WTC11 (cell line): ENCODE data around the gene GAS1. TPM values are rescaled to one million over a fixed set of nuclear protein-coding genes. Genes with fewer than 3 reads are reported as not detected.

Experiments used
- ATAC-seq: fragments of 200-7000 bp; cut with Tn5 transposase; 2 replicates; pipeline ENCODE4 v1.10.0; 2021; ENCODE audit warnings: mild to moderate bottlenecking, moderate library complexity
- CTCF ChIA-PET: fragments of 300-600 bp; sonication (Branson Sonifier 250); formaldehyde crosslinking; loops from one replicate; lab custom pipeline; 2021; ENCODE audit warnings: antibody characterized with exemption; lab: Charles Lee
- POLR2A ChIA-PET: fragments of 350-600 bp; sonication (Branson Sonifier 250); formaldehyde crosslinking; loops from one replicate; lab custom pipeline; 2021; ENCODE audit warnings: antibody characterized with exemption; lab: Charles Lee
- DNase-seq: peaks from one replicate; pipeline ENCODE4 v3.0.0; 2021; ENCODE audit warnings: low spot score
- H3K27ac Mint-ChIP-seq: 2 replicates; pipeline ENCODE4 v1.8.0; 2021; ENCODE audit warnings: mixed read lengths
- H3K27me3 Mint-ChIP-seq: 2 replicates; pipeline ENCODE4 v1.8.0; 2021; ENCODE audit warnings: low read depth, mild to moderate bottlenecking, moderate library complexity, mixed read lengths
- H3K36me3 Mint-ChIP-seq: 2 replicates; pipeline ENCODE4 v1.8.0; 2021; ENCODE audit warnings: mixed read lengths
- H3K4me1 Mint-ChIP-seq: 2 replicates; pipeline ENCODE4 v1.8.0; 2022; ENCODE audit warnings: mixed read lengths
- H3K4me3 Mint-ChIP-seq: 2 replicates; pipeline ENCODE4 v1.8.0; 2021; ENCODE audit warnings: mild to moderate bottlenecking, moderate library complexity, mixed read lengths
- H3K9me3 Mint-ChIP-seq: 2 replicates; pipeline ENCODE4 v1.8.0; 2021; ENCODE audit warnings: mixed read lengths
- GABPB1 ChIP-seq: sonication (generic); formaldehyde crosslinking; IDR thresholded peaks from 2 replicates; pipeline ENCODE4 v1.8.1; 2023; ENCODE audit warnings: mild to moderate bottlenecking, missing genetic modification reagents
- NFE2L1 ChIP-seq: sonication (generic); formaldehyde crosslinking; IDR thresholded peaks from 2 replicates; pipeline ENCODE4 v1.8.1; 2023; ENCODE audit warnings: missing genetic modification reagents
- SMAD3 ChIP-seq: sonication (generic); formaldehyde crosslinking; IDR thresholded peaks from 2 replicates; pipeline ENCODE4 v1.8.0; 2022; ENCODE audit warnings: missing genetic modification reagents, mild to moderate bottlenecking, borderline replicate concordance
- ZNF121 ChIP-seq: sonication (generic); formaldehyde crosslinking; IDR thresholded peaks from 2 replicates; pipeline ENCODE4 v1.8.0; 2023; ENCODE audit warnings: missing genetic modification reagents
- ZNF219 ChIP-seq: sonication (generic); formaldehyde crosslinking; IDR thresholded peaks from 2 replicates; pipeline ENCODE4 v1.8.0; 2023; ENCODE audit warnings: missing genetic modification reagents, mild to moderate bottlenecking, borderline replicate concordance
- ZNF317 ChIP-seq: sonication (generic); formaldehyde crosslinking; IDR thresholded peaks from 2 replicates; pipeline ENCODE4 v1.8.1; 2023; ENCODE audit warnings: low read depth, mild to moderate bottlenecking, moderate library complexity, missing genetic modification reagents, borderline replicate concordance
- total RNA-seq: library from RNA; stranded (reverse); gene quantifications from 3 replicates; pipeline ENCODE4 v1.2.3, GENCODE V29; 2021
- TF ChIP-seq, protein P1 (sequence below): sonication (generic); formaldehyde crosslinking; IDR thresholded peaks from 2 replicates; pipeline ENCODE4 v1.8.1; 2023; ENCODE audit warnings: mild to moderate bottlenecking, missing genetic modification reagents, borderline replicate concordance
- TF ChIP-seq, protein P2 (sequence below): sonication (generic); formaldehyde crosslinking; IDR thresholded peaks from 2 replicates; pipeline ENCODE4 v1.8.0; 2022; ENCODE audit warnings: mild to moderate bottlenecking, missing genetic modification reagents
- TF ChIP-seq, protein P3 (sequence below): fragments of 200-600 bp; IDR thresholded peaks from 2 replicates; pipeline ENCODE4 v1.8.0; 2022; ENCODE audit warnings: antibody characterized with exemption
- TF ChIP-seq, protein P4 (sequence below): sonication (generic); formaldehyde crosslinking; IDR thresholded peaks from 2 replicates; pipeline ENCODE4 v1.8.0; 2022; ENCODE audit warnings: missing genetic modification reagents

The GAS1 gene
- total RNA-seq, 1 experiment from 2014 or later, result 5.0 TPM

DNA sequence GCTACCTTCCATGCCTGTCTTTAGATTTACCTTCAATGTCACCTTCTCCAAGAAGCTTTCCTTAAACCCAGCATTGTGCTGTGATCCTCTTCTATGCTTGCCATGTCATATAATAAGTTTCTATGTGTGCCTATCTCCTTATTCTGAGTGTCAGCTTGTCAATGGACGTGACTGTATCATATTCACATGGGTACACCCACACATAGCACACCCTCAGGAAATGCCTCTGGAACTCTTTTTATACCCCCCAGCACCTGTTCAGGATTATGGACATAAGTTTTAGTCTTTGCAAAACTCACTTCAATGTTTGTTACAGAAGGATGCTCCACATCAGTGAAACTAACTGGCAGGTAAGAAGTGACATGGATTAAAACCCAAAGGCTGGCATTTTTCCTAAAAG lies 7.4 kb downstream of the GAS1 start (continued):
- TF ChIP-seq, protein P1, sequence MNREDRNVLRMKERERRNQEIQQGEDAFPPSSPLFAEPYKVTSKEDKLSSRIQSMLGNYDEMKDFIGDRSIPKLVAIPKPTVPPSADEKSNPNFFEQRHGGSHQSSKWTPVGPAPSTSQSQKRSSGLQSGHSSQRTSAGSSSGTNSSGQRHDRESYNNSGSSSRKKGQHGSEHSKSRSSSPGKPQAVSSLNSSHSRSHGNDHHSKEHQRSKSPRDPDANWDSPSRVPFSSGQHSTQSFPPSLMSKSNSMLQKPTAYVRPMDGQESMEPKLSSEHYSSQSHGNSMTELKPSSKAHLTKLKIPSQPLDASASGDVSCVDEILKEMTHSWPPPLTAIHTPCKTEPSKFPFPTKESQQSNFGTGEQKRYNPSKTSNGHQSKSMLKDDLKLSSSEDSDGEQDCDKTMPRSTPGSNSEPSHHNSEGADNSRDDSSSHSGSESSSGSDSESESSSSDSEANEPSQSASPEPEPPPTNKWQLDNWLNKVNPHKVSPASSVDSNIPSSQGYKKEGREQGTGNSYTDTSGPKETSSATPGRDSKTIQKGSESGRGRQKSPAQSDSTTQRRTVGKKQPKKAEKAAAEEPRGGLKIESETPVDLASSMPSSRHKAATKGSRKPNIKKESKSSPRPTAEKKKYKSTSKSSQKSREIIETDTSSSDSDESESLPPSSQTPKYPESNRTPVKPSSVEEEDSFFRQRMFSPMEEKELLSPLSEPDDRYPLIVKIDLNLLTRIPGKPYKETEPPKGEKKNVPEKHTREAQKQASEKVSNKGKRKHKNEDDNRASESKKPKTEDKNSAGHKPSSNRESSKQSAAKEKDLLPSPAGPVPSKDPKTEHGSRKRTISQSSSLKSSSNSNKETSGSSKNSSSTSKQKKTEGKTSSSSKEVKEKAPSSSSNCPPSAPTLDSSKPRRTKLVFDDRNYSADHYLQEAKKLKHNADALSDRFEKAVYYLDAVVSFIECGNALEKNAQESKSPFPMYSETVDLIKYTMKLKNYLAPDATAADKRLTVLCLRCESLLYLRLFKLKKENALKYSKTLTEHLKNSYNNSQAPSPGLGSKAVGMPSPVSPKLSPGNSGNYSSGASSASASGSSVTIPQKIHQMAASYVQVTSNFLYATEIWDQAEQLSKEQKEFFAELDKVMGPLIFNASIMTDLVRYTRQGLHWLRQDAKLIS (CRISPR knock-in tag), result no peak
- TF ChIP-seq, all 79 proteins: peak for 0

DNA sequence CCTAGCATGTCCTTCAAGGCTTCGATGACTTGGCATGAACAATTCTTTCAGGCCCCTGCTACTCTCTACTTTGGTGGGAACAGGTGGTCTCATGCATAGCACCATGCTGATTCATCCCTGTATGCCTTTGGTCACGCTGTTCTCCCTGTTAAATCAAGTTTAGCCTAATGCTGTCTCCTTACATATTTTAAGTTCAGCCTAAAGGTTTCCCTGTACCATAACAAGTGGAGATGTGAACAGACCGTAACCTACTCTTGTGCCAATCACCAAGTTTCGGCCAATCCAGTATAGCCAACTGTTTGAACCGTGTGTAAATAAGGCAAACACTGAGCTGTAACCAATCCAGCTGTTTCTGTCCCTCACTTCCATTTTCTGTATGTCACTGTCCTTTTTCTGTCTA lies 8.0 kb downstream of the GAS1 start:
- Mint-ChIP-seq H3K4me1 (peaks cover 49% of the 10 kb centered on the region), H3K4me3 (no peak overlapping the region), H3K27ac (no peak overlapping the region), H3K9me3 (peaks cover 2% of the 10 kb centered on the region; the same call in 1 of the 2 replicates), H3K27me3 (peaks cover 55% of the 10 kb centered on the region), H3K36me3 (no peaks in the 10 kb centered on the region)
- TF ChIP-seq ZNF317 (no peak), NFE2L1 (CRISPR knock-in tag) (no peak), ZNF219 (CRISPR knock-in tag) (no peak), GABPB1 (CRISPR knock-in tag) (no peak), SMAD3 (CRISPR knock-in tag) (no peak)
- TF ChIP-seq, protein P2, sequence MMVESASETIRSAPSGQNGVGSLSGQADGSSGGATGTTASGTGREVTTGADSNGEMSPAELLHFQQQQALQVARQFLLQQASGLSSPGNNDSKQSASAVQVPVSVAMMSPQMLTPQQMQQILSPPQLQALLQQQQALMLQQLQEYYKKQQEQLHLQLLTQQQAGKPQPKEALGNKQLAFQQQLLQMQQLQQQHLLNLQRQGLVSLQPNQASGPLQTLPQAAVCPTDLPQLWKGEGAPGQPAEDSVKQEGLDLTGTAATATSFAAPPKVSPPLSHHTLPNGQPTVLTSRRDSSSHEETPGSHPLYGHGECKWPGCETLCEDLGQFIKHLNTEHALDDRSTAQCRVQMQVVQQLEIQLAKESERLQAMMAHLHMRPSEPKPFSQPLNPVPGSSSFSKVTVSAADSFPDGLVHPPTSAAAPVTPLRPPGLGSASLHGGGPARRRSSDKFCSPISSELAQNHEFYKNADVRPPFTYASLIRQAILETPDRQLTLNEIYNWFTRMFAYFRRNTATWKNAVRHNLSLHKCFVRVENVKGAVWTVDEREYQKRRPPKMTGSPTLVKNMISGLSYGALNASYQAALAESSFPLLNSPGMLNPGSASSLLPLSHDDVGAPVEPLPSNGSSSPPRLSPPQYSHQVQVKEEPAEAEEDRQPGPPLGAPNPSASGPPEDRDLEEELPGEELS (CRISPR knock-in tag), result no peak
- TF ChIP-seq, protein P3, sequence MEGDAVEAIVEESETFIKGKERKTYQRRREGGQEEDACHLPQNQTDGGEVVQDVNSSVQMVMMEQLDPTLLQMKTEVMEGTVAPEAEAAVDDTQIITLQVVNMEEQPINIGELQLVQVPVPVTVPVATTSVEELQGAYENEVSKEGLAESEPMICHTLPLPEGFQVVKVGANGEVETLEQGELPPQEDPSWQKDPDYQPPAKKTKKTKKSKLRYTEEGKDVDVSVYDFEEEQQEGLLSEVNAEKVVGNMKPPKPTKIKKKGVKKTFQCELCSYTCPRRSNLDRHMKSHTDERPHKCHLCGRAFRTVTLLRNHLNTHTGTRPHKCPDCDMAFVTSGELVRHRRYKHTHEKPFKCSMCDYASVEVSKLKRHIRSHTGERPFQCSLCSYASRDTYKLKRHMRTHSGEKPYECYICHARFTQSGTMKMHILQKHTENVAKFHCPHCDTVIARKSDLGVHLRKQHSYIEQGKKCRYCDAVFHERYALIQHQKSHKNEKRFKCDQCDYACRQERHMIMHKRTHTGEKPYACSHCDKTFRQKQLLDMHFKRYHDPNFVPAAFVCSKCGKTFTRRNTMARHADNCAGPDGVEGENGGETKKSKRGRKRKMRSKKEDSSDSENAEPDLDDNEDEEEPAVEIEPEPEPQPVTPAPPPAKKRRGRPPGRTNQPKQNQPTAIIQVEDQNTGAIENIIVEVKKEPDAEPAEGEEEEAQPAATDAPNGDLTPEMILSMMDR, result no peak
- TF ChIP-seq, protein P4, sequence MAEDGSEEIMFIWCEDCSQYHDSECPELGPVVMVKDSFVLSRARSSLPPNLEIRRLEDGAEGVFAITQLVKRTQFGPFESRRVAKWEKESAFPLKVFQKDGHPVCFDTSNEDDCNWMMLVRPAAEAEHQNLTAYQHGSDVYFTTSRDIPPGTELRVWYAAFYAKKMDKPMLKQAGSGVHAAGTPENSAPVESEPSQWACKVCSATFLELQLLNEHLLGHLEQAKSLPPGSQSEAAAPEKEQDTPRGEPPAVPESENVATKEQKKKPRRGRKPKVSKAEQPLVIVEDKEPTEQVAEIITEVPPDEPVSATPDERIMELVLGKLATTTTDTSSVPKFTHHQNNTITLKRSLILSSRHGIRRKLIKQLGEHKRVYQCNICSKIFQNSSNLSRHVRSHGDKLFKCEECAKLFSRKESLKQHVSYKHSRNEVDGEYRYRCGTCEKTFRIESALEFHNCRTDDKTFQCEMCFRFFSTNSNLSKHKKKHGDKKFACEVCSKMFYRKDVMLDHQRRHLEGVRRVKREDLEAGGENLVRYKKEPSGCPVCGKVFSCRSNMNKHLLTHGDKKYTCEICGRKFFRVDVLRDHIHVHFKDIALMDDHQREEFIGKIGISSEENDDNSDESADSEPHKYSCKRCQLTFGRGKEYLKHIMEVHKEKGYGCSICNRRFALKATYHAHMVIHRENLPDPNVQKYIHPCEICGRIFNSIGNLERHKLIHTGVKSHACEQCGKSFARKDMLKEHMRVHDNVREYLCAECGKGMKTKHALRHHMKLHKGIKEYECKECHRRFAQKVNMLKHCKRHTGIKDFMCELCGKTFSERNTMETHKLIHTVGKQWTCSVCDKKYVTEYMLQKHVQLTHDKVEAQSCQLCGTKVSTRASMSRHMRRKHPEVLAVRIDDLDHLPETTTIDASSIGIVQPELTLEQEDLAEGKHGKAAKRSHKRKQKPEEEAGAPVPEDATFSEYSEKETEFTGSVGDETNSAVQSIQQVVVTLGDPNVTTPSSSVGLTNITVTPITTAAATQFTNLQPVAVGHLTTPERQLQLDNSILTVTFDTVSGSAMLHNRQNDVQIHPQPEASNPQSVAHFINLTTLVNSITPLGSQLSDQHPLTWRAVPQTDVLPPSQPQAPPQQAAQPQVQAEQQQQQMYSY, result no peak
- ATAC-seq, result no peak
- ChIA-PET CTCF (interaction anchor here (0.7 kb wide), 1 partner anchor 9 kb away, joined by 3 read pairs; no protein-coding TSS in a partner anchor), POLR2A (no interaction called here)
- DNase-seq, result no peak

DNA sequence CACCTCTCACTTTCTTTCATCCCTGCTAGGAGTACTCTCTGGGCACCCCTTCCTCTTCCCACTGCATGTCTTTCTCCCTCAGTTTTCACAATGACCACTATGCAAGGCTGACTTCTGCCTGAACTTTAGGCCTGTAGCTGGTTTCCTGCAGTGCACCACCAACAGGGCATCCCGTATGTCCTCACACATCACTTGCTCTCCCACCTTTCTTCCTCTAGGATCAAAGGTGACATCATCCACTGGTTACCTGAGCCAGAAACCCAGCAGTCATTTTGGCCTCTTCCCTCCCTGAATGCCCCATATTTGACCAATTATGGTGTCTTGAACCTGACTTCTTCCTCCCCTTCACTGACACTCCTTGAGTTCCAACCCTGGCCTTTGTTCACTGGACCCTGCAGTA lies 8.5 kb downstream of the GAS1 start:
- no peak for DNase-seq
- Mint-ChIP-seq H3K27ac (no peak overlapping the region), H3K36me3 (peaks cover 3% of the 10 kb centered on the region; the same call in 1 of the 2 replicates), H3K4me1 (peaks cover 43% of the 10 kb centered on the region), H3K27me3 (peaks cover 50% of the 10 kb centered on the region), H3K9me3 (peaks cover 7% of the 10 kb centered on the region), H3K4me3 (no peak overlapping the region)
- CTCF ChIA-PET, result no interaction called here
- POLR2A ChIA-PET, result no interaction called here
- TF ChIP-seq ZNF121 (CRISPR knock-in tag), result no peak
- no peak for ATAC-seq
